Measurements from ENCODE around the gene VAC14.
"Not testable (repeated sequence)": the region's sequence is repeated elsewhere in the genome, so short reads cannot be mapped to it uniquely, and the experiment has no call there.

Gene VAC14

GRCh38 chr16:70650216-70650615 lies 150.7 kb downstream of the VAC14 start:
- FAIRE-seq (no peak), DNase-seq (ENCODE audit: insufficient read length, low spot score) (no peak)
- no peak for TF ChIP-seq POLR2A (IDR thresholded peaks at IDR 0.05; ENCODE audit: low read depth, low read length)

DNA sequence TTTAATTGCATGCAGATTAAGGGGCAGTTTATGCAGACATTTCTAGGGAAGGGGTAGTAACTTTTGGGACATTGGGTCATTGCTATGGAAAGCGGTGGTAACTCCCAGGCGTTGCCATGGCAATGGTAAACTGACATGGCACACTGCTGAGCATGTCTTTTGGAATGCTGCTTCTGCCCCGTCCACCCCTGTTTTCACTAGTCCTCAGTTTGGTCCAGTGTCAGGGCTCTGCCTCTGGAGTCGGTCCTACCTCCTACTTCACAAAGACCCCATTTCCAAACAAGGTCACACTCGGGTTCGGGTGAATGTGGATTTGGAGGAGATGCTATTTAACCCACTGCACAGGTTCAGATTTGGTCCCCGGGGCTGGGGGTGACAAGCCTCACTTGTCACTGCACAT lies 151.7 kb downstream of the VAC14 start:
- TF ChIP-seq POLR2A (IDR thresholded peaks at IDR 0.05; ENCODE audit: low read depth, low read length): no peak
- FAIRE-seq: no peak
- DNase-seq (ENCODE audit: insufficient read length, low spot score): no peak

DNA sequence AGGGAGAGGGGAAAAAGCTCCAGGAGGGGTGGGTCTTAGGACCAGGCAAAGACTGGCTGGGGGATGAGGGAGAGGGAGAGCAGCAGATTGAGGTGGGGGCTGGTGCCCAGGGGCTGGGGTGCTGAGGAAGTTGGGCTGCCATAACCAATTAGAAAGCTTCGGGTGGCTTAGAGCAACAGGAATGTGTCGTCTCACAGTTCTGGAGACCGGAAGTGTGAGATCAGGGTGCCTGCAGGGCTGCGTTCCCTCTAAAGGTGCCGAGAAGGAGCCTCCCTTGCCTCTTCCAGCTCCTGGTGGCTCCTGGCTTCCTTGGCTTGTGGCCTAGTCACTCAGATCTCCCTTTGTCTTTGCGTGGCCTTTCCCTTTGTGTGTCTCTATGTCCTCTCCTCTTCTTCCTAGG lies 152.4 kb downstream of the VAC14 start:
- DNase-seq (ENCODE audit: insufficient read length, low spot score): no peak
- no peak for TF ChIP-seq POLR2A (IDR thresholded peaks at IDR 0.05; ENCODE audit: low read depth, low read length)
- FAIRE-seq: no peak

- TF ChIP-seq POLR2A (IDR thresholded peaks at IDR 0.05; ENCODE audit: low read depth, low read length): no peak
Observed at GRCh38 chr16:70647441-70648359, 153.3 kb downstream of the VAC14 start.

GRCh38 chr16:70646260-70647241 lies 154.4 kb downstream of the VAC14 start, which contains the start of gene IL34:
Gene IL34, plus strand, starts transcription at chr16:70646559. Its CDS starts 389 bp downstream, at chr16:70646948.
- no peak for TF ChIP-seq POLR2A (IDR thresholded peaks at IDR 0.05; ENCODE audit: low read depth, low read length)
- FAIRE-seq (no peak), DNase-seq (ENCODE audit: insufficient read length, low spot score) (no peak)

More at GRCh38 chr16:70647441-70648359, 153.3 kb downstream of the VAC14 start:
- DNase-seq (ENCODE audit: insufficient read length, low spot score) (no peak), FAIRE-seq (no peak)

DNA sequence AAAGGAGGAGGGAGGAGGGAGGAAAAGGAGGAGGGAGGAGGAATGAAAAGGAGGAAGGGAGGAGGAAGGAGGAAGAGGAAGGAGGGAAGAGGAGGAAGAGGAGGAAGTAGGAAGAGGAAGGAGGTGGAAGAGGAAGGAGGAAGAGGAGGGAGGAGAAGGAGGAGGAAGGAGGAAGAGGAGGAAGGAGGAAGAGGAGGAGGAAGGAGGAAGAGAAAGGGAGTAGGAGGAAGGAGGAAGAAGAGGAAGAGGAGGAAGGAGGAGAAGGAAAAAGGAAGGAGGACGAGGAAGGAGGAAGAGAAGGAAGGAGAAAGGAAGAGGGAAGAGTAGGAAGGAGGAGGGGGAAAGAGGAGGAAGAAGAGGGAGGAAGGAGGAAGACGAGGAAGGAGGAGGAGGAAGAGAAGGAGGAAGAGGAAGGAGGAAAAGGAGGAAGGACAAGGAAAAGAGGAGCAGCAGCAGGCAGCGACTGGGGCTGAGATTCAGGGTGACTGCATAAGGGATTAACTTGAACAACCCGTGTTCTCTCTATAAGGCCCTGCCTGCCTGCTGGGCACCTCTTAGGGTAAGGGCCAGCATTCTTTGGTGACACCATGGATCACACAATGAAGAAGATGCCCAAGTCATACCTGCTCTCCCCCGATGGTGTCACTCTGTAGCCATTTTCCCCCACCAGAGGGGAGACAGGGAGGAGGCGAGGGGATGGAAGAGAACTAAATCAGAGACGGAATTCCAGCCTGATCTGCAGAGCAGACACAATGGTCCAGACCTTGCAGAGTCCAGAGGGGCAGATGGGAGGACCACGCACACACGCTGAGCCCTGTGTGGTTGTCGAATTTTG lies 156.0 kb downstream of the VAC14 start:
- no peak for FAIRE-seq
- TF ChIP-seq POLR2A (IDR thresholded peaks at IDR 0.05; ENCODE audit: low read depth, low read length): no peak
- DNase-seq (ENCODE audit: insufficient read length, low spot score): no peak

DNA sequence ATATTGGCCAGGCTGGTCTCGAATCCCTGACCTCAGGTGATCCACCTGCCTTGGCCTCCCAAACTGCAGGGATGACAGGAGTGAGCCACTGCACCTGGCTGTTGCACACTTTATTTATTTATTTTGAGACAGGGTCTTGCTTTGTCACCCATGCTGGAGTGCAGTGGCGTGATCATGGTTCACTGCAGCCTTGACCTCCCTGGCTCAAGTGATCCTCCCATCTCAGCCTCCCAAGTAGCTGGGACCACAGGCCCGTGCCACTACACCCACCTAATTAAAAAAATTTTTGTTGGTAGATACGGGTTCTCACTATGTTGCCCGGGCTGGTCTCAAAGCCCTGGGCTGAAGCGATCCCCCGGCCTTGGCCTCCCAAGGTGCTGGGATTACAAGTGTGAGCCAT lies 157.7 kb downstream of the VAC14 start:
- FAIRE-seq; DNase-seq (ENCODE audit: insufficient read length, low spot score): not testable (repeated sequence)

- DNase-seq (ENCODE audit: insufficient read length, low spot score) (no peak), FAIRE-seq (no peak)
- TF ChIP-seq POLR2A (IDR thresholded peaks at IDR 0.05; ENCODE audit: low read depth, low read length): no peak
Observed at GRCh38 chr16:70642633-70643032, 158.3 kb downstream of the VAC14 start.

DNA sequence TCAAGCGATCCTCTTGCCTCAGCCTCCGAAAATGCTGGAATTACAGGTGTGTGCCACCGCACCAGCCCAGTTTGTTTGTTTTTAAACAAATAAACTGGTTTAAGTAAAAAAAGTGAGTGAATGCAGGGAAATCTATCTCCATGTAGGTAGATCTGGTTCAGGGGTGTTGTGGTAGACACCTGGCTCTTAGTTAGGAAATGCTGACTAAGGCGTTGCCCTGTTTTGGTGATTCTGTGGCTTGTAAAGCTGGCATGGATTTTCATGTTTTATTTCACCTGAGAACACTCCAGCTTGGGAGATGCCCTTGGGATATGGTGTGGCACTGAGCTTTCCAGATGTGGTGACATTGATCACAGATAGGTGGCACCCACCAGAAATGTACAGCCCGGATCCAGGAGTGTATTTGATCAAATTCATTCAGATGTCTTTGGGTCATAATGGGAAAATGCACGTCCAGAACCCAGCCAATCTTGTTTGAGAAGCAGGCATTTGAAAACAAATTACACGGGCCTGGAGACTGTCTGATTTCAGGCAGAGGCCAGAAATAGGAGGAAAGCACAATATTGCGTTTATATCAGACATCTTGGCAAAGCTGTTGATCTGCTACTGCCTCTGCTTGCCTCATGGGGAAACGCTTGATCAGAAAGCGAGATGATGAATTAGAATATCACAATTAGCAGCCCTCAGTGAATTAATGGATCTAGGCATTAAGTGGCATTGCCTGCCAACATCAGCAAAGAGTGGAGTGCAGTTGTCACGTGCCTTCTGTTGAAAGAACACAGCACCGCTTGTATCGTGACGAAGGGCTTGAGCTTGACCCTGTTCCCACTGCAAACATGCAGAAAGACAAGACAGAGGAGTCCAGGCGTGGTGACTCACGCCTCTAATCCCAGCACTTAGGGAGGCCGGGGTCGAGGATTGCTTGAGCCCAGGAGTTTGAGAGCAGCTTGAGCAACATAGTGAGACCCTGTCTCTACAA lies 161.9 kb downstream of the VAC14 start:
- FAIRE-seq (no peak), DNase-seq (ENCODE audit: insufficient read length, low spot score) (no peak)
- TF ChIP-seq POLR2A (IDR thresholded peaks at IDR 0.05; ENCODE audit: low read depth, low read length): no peak
